ENCODE data around the gene SERAC1.
"Not testable (repeated sequence)": the region's sequence is repeated elsewhere in the genome, so short reads cannot be mapped to it uniquely, and the experiment has no call there.

SERAC1 gene

DNA sequence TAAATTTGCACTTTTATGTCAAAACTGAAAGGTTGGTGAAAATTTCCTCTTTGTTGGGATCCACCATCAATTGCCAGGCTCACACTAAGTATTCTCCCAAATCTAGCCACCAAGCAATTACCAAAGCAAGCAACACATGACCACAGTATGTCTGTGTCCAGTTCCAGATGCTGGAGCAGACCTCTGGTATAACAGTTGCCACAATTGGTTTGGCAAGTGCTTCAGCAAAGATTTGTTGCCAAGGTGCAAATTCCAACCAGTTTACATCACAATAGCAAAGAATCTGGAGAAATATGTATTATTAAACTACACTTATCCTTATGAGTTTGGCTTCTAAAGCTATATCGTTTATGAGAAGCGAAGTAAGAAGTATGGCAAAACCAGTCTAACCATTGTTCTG lies 6.5 kb upstream of the SERAC1 start:
- no peak for DNase-seq (ENCODE audit: low read depth in 2 of 2)

DNA sequence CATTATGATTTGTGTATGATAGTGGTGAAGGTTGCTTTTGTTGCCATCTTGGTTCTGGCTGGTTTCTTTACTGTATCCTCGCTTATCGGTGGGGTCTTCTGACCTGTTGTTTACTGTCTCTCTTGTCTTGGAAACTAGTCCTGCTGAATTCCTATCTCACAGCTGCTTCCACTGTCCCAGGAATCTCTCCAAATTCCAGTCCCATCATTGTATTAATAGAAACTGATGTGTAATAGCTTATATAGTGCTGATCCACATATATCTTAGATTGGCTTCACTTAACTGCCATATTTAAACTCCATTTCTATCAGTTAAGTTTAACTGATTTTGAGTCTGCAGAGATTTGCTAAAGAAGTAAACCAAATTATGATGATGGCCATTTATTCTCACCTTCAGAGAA lies 6.0 kb upstream of the SERAC1 start:
- DNase-seq (ENCODE audit: low read depth in 2 of 2), result no peak

DNA sequence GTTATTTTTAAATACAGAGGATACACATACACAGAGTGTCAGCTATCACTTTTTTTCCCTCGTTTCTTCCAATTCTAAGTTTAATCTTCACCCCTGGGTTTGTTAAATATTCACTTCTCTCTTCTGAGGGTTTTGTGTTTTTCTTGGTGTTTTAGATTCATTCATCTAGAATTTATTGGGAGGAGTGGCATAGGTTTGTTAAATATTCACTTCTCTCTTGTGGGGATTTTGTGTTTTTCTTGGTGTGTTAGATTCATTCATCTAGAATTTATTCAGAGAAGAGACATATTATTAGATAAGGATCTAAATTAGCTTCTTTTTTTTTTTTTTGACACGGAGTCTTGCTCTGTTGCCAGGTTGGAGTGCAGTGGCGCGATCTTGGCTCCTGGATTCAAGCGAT lies 3.9 kb upstream of the SERAC1 start:
- no peak for DNase-seq (ENCODE audit: low read depth in 2 of 2)

DNA sequence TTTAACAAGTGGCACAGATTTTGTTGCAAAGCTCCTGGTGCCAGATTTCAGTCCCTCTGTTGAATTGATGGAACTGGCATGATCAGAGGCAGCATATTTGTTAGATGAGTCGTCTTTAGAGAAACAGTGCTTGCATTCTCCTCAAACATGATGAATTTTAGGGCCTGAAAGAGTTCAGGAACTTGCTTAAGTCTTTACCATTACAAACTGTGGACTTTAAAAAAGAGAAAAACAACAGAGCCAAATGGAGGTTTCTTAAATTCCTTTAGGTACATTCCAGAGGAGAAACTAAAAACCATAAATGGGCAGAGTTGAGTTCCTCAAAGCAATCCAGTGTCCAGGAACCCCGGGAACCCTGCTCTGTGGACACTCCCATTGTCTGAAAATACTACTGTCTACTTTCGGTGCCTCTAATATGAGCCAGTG lies 2.6 kb upstream of the SERAC1 start:
- no peak for DNase-seq (ENCODE audit: low read depth in 2 of 2)

DNA sequence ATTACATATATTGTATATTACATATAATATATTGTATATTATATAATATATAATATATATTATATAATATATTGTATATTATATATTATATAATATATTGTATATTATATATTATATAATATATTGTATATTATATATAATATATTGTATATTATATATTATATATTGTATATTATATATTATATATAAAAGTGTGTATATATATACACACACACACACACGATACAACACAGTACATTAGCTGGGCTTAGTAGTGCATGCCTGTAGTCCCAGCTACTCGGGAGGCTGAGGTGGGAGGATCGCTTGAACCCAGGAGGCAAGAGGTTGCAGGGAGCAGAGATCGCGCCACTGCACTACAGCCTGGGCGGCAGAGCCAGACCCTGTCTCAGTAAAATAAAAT lies 1.6 kb upstream of the SERAC1 start:
- not testable (repeated sequence) for DNase-seq (ENCODE audit: low read depth in 2 of 2)

DNA sequence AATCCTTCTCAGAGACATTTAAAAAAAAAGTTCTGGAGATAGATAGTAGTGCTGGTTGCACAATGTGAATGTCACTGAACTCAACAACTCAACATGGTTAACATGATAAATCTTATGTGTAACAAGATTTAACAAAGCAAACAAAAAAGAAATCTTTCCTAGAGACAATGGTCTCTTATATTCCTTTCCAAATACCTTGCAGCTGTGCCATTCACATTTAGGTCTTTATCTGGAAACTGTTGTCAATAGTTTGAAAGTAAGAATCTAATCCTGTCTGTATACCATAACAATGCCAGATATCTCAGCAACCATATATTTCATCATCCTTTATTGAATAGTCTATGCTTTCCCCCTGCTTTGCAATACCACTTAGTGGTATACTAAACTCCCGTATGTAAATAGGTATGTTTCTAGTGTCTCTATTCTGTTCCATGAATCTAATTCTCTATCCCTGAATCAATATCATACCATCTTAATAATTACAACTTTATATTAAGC lies 2.1 kb downstream of the SERAC1 start:
- no peak for DNase-seq (ENCODE audit: low read depth in 2 of 2)

DNA sequence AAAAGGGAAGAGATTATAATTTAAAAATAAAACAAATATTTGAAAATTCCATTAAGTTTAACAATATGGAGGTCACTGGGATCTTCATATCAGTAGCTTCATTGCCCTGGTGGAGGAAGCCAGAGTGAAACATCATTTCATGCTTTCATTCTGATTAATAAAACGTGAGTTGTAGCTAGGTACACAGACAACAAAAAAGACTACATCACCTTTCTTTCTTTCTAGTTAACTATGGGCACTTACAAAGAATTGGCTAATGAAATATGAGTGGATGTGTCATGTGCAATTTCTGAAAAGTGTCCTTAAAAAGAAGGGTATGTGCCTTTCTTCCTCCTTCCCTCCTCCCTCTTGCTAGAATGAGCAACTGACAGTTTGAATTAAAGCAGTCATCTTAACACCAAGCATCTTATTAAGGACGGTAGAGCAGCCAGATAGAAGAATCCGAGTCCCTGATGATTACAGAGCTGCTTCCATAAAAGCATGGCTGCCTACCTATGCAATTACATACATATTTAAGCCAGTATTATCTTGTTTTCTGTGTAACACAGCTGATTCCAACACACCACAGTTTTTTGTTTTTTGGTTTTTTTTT lies 3.4 kb downstream of the SERAC1 start:
- DNase-seq (ENCODE audit: low read depth in 2 of 2), result no peak

DNA sequence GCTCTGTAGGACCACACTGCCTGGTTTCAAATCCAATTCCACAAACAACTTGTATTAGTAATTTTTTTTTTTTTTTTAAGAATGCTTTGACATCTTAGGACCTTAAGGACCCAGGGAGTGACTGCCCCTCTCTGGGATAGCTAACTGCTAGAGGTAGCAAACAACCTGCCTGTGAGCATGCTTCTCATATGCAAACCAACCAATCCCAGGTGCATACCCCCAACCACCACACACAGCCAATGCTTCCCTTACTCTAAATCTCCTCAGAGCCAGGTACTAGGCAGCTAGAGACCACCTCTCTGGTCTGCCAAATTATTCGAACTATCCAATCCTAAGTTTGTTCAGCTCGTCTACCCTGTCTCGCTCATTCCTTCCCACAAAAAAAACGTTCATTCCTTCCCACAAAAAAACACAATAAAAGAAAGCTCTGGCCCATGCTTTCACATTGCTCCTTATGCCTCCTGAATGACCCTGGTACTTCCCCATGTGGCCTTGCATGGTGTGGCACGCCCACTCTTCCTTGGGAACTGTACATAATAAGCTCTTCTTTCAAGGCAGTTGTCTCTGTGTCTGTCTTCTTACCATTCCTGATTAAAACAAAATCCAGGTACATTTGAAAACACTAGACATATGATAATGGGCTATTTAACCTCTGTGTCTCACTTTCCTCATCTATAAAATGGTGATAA lies 6.4 kb downstream of the SERAC1 start:
- DNase-seq (ENCODE audit: low read depth in 2 of 2), result no peak

DNA sequence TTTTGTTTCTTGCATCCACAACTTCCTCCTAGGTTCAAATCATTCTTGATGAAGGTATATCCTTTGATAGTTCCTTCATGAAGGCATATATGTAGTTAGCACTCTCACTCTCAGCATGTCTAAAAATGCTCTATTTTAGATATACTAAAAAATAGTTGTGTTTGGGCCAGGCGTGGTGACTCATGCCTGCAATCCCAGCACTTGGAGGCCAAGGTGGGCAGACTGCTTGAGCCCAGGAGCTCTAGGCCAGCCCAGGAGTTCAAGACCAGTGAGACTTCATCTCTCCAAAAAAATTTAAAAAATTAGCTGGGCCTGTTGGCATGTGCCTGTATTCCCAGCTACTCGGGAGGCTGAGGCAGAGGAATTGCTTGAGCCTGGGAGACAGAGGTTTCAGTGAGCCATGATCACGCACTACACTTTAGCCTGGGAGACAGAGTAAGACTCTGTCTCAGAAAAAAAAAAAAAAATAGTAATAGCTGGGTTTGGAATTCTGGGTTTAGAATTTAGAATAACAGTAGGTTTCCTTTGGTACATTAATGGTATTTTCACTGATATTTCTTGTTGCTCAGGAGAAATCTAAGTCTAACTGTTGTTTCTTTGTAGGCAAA lies 7.0 kb downstream of the SERAC1 start:
- no peak for DNase-seq (ENCODE audit: low read depth in 2 of 2)

DNA sequence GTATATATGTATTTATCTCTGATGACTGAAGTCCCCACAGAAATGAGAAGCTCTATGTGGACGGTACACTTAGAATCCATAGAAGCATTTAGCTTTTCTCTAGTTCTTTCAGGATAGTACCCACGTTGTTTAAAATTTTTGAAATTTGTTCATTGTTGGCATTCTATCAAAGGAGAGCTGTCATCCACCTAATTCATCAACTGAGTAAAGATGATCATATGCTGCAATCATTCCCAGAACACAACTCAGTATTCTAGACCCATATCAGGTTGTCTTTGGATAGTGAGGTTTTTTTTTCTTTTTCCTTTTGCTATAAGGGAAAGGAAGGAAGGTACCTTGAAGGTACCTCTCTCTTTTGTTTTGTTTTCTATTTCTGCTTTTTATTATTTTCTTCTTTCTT lies 9.3 kb downstream of the SERAC1 start:
- DNase-seq (ENCODE audit: low read depth in 2 of 2), result no peak

DNA sequence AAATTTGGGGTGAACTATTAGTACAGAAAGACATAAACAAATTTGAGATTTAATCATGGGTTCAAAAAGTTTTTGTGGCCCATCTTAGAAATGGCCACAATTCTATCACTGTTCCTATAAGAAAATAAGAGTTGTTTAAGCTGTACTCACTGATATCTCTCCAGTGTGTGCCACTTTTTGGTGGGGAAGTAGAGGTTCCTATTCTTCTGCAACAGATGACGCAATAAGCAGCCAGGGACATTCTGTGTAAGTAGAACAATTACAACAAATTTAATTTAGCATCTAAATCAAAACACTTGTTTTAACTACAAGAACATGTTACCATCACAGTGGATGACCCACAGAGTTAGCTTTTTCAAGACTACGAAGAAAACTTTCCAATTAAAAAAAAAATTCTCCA lies 9.9 kb downstream of the SERAC1 start:
- DNase-seq (ENCODE audit: low read depth in 2 of 2), result no peak

DNA sequence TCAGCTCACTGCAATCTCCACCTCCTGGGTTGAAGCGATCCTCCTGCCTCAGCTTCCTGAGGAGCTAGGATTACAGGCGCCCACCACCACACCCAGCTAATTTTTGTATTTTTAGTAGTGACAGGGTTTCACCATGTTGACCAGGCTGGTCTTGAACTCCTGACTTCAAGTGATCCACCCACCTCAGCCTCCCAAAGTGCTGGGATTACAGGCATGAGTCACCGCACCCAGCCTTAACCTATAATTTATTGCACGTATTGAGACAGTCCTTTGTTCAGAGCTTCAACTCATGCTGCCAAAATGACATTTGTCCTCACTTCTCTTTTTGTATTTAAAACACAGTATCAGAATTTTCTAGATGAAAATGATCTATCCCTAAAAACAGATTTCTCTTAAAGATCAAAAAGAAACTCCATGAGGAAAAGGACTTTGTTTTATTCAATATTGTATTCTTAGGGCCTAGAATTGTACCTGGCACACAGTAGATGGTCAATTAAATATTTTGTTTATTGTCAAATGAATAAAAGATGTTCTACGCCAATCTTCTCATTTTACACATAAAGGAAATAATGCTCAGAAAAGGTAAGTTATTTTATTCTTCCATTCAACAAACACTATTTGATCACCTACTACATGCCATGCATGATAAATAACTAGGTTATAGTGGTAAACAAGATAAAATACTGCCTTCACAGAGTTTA lies 10.8 kb downstream of the SERAC1 start:
- DNase-seq (ENCODE audit: low read depth in 2 of 2), result no peak

DNA sequence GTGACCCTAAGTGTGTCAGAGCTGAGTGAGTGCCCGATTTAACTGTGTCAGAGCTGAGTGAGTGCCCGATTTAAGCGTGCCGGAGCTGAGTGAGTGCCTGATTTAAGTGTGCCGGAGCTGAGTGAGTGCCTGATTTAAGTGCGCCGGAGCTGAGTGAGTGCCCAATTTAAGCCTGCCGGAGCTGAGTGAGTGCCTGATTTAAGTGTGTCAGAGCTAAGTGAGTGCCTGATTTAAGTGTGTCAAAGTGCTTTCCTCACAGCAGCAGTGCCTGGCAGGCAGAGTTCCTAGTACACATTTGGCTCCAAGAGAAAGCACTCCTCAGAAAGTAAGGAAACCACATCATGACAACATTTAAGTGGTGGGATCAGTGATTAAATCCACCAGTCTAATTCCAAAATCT lies 13.2 kb downstream of the SERAC1 start:
- DNase-seq (ENCODE audit: low read depth in 2 of 2), result no peak

DNA sequence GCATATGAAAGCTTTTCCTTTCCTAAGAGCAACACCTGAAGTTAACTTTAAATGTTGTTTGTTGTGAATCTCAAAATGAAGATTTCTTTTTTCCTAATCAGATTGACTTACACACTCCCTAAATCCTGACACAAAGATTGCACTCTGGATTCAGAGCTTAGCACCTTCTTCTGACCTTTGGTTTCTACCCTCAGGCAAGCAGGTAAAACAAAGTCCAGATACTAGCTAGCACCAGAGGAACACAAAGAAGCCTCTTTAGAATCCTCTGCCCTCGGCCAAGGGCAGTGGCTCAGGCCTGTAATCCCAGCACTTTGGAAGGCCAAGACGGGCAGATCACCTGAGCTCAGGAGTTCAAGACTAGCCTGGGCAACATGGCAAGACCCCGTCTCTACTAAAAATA lies 14.5 kb downstream of the SERAC1 start:
- DNase-seq (ENCODE audit: low read depth in 2 of 2), result no peak

DNA sequence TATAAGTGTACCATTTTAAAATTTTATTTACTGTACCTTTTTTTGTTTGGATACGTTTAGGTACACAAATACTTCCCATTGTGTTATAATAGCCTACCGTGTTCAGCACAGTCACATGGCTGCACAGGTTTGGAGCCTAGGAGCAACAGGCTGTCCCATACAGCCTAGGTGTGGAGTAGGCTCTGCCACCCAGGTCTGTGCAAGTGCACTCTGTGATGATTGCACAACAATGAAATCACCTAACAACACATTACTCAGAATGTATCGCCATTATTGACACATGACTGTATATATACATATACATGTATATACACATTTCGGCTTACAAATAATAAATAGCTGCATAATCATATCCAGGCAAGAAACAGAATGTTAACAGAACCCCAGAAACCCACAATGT lies 15.4 kb downstream of the SERAC1 start:
- no peak for DNase-seq (ENCODE audit: low read depth in 2 of 2)

DNA sequence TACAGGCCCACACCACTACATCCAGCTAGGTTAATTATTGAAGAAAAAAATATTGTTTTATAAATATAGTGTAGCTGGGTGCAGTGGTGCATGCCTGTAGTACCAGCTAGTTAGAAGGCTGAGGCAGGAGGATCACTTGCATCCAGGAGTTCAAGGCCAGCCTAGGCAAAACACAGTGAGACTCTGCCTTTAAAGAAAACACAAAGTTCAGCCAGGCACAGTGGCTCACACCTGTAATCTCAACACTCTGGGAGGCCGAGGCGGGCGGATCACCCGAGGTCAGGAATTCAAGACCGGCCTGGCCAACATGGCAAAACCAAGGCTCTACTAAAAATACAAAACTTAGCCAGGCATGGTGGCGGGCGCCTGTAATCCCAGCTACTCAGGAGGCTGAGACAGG lies 16.0 kb downstream of the SERAC1 start:
- DNase-seq (ENCODE audit: low read depth in 2 of 2), result not testable (repeated sequence)

DNA sequence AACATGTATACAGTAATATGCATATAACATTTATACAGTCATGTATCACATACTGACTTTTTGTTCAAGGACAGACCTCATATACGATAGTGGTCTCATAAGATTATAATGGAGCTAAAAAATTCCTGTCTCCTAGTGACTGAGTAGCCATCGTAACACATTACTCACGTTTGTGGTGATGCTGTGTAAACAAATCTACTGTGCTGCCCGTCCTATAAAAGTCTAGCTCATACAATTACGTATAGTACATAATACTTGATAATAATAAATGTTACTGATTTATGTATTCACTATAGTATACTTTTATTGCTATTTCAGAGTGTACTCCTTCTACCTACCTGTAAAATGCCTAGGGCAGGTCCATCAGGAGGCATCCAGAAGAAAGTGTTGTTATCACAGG lies 17.4 kb downstream of the SERAC1 start:
- no peak for DNase-seq (ENCODE audit: low read depth in 2 of 2)

DNA sequence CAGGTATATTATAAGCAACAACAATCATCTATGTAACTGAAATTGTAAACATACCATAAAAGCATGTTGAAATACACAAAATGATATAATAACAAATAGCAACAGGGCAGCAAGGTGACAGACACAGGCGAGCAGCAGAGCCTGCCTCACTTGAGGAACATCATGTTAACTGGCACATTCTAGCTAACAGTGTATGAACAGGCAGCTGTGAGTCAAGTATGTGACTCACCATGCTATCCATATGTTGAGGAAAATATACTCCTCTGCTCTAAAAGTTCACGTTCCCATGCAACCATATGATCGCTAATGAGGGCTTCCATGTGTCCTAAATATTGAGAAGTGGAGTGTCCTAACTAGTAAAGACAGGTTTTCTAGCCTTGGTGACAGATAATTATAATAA lies 18.4 kb downstream of the SERAC1 start:
- no peak for DNase-seq (ENCODE audit: low read depth in 2 of 2)

DNA sequence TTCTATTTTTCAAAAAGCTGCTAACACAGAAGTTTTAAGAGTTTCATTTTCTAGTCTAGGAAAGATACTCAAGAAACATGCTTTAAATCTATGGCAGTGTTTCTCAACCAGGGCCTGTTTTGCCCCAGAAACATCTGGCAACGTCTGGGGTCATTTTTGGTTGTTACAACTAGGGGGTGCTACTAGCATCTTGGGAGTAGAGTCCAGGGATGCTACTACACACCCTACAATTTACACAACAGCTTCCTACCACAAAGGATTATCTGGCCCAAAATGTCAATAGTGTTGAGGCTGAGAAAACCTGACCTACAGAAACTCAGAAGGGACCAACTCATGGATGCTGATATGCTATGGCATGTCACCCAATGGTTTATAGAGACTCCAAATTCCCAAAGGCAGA lies 24.4 kb downstream of the SERAC1 start:
- DNase-seq (ENCODE audit: low read depth in 2 of 2), result no peak

DNA sequence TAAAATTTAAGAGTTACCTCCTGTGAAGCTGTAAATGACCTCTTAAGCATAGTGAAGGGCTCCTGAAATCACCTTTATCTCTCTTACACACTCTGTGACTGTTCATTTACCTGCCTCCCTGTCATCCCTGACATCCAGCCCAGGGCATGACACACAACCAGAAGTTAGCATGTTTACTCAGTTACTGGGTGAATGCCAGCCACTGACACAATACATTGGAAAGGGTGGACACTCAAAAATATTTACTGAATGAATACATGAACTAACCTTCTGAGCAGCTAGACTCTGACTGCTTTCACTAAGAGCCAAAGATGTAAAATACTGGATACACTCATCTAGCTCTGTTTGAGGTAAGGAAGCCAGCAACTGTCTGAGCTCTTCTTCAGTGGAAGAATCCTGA lies 25.3 kb downstream of the SERAC1 start:
- no peak for DNase-seq (ENCODE audit: low read depth in 2 of 2)

DNA sequence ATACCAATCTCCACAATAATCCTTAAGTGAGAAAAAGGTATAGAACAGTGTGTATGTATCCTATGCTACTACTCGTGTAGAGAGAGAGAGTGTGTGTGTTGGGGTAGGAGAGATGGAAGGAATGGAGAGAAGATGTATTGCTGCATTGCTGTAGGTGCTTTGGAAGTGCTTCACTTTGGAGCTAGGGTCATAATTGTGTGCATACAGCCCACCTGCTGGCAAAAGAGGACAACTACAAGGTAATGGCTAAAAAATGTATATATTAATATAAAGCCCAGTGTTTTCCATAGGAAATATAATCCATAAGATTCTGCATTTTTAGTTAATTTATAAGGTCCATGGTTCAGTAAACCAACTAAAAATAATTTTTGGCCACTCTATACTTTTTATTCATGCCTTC lies 36.1 kb downstream of the SERAC1 start:
- DNase-seq (ENCODE audit: low read depth in 2 of 2), result no peak

DNA sequence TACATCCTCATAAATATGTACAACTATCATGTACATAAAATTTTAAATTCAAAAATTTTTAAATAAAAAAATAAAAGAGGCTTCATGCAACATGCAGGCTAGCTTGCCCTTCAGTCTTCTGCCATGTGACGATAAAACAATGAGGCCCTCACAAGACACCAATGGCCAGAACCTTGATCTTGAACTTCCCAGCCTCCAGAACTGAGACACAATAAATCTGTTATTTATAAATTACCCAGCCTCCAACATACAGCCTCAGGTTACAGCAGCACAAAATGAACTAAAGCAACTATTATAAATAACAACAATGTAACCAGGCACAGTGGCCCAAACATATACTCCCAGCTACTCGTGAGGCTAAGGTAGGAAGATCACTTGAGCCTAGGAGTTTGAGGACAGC lies 42.8 kb downstream of the SERAC1 start:
- no peak for DNase-seq (ENCODE audit: low read depth in 2 of 2)

DNA sequence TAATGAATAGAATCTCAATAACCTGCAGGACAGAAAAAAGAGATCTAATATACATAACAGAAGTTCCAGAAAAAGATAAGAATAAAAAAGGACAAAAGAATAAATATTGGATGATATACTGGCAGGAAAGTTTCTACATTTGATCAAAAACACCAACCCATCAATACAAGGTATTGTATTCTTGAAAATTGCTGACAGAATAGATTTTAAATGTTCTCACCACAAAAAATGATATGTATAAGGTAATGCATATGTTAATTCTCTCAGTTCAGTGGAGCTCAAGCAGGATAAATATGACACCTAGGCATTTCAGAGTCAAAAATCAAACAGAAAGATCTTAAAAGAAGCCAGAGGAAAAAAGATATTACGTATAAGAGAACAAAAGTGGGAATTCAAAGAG lies 43.8 kb downstream of the SERAC1 start:
- no peak for DNase-seq (ENCODE audit: low read depth in 2 of 2)

All from stimulated activated CD8-positive, alpha-beta memory T cell treated with anti-CD3 and anti-CD28 coated beads, Interleukin-2, amount 100 ng/mL, for 48 hours (primary cell).